GM13976 (cell line): ENCODE data around the gene CSTPP1.
"Not testable (repeated sequence)": the region's sequence is repeated elsewhere in the genome, so short reads cannot be mapped to it uniquely, and the experiment has no call there.

Experiments
- DNase-seq: peaks from one replicate; pipeline ENCODE4 v3.0.0; 2012; ENCODE audit warnings: low spot score
- CTCF ChIP-seq: IDR thresholded peaks from 2 replicates; pipeline ENCODE4 v1.5.1; 2012; ENCODE audit warnings: borderline replicate concordance, mild to moderate bottlenecking; ENCODE audit not compliant: insufficient read depth; ENCODE audit errors: extremely low read depth, missing control alignments, control extremely low read depth
- in situ Hi-C: fragments of 300-500 bp; cut with MboI; formaldehyde crosslinking; loops from one replicate; pipeline ENCODE4 v1.12.0; 2022; ENCODE audit warnings: low sequenced_read_pairs, mixed read lengths, inconsistent platforms; ENCODE audit not compliant: unreplicated experiment

Gene CSTPP1

GRCh38 chr11:47109727-47110246 lies 173.2 kb downstream of the CSTPP1 start:
- TF ChIP-seq CTCF, result no peak
- in situ Hi-C loops, result no loop called here
- DNase-seq, result no peak

DNA sequence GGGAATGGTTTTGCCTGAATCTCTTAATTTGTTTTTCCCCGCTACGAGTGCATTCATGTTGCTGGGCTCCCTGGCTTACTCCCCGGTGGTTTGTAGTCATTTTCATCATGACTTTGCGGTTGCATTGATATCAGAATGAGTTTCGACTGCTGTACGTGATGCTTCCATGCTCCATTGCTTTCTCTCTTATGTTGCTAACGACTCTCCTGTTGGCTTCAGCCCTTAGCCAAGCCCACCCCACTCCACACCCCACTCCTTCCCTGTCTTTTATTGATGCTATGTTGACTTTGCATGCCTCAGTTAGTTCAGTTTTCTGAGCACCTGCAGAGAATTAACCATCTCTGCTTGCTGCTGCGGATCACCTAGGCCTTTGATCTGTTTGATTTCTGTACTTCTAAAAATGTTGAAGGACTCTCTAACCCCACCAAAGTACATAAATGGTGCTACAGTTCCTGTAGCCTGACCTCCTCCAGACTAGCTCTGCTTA lies 174.8 kb downstream of the CSTPP1 start:
- no peak for TF ChIP-seq CTCF
- in situ Hi-C loops, result no loop called here
- peak; percentile 76 for DNase-seq

- in situ Hi-C loops, DNase-seq: not testable (repeated sequence)
Observed at GRCh38 chr11:47112941-47113340, 176.4 kb downstream of the CSTPP1 start.

- DNase-seq, in situ Hi-C loops: not testable (repeated sequence)
Observed at GRCh38 chr11:47118958-47119688, 182.6 kb downstream of the CSTPP1 start.

DNA sequence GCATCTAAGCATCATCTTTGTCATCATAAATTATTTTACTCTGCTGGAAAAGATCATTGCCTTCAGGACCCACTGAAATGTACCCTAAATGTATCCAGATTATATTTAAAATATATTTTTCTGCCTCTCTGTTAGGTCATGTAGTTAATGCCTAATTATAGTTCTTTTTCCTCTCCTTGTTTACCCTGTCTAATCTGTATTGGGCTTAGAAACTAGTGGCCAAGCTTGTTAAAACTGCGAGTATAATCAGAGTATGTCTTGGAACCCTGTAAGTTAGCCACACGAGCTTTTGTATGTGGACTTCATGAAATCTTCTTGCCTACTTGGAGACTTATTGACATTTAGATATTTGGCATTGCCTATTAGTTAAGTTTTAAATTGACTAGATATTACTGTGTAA lies 184.5 kb downstream of the CSTPP1 start:
- TF ChIP-seq CTCF, result no peak
- no peak for DNase-seq
- in situ Hi-C loops, result no loop called here

GRCh38 chr11:47121731-47122130 lies 185.2 kb downstream of the CSTPP1 start:
- in situ Hi-C loops, result no loop called here
- no peak for DNase-seq
- TF ChIP-seq CTCF, result no peak

DNA sequence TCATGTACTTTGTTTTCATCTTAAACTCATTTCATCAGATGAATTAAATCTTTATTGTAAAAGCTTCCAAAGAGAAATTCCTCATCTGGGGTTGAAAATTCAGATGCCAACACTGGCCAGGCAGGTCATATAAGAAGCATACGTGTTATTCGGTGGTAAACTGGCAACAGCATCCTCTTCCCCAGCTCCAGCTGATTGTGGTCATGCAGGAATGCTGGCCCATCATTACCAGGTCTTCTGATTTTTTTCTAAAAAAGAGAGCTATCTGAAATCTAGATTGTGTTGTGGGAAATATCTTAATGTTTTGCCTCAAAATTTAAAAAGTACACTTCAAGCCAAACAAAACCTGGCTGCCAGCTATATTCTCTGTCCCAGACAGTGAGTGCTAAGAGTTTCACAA lies 186.5 kb downstream of the CSTPP1 start:
- no peak for TF ChIP-seq CTCF
- no peak for DNase-seq
- in situ Hi-C loops, result no loop called here
